ENCODE data around the gene COL17A1.

COL17A1 gene

GRCh38 chr10:104080762-104081161 lies 4.9 kb downstream of the COL17A1 start:
- Histone ChIP-seq H3K4me1 (ENCODE audit: insufficient read depth, insufficient read length) (peaks cover 10% of the 10 kb centered on the region), H3K9me3 (ENCODE audit: insufficient read depth, low read length) (no peaks in the 10 kb centered on the region), H3K4me3 (ENCODE audit: insufficient read length, low read depth) (no peak overlapping the region), H3K36me3 (ENCODE audit: insufficient read depth, insufficient read length, low read length) (no peaks in the 10 kb centered on the region), H3K9ac (ENCODE audit: insufficient read length, low read depth) (no peak overlapping the region), H3K27me3 (ENCODE audit: insufficient read depth, insufficient read length) (no peaks in the 10 kb centered on the region)
- DNase-seq (ENCODE audit: low read depth, low spot score), result no peak
- TF ChIP-seq YY1 (IDR thresholded peaks at IDR 0.05; ENCODE audit: insufficient read depth, insufficient read length), result no peak
- no peak for TF ChIP-seq ZNF274 (IDR thresholded peaks at IDR 0.05; ENCODE audit: low read depth, low read length)
- no peak for TF ChIP-seq SUZ12 (IDR thresholded peaks at IDR 0.05; ENCODE audit: extremely low read depth, insufficient read depth, insufficient read length)

- H3K9me3 ChIP-seq (ENCODE audit: insufficient read depth, low read length), result no peaks in the 10 kb centered on the region
- no peak for DNase-seq (ENCODE audit: low read depth, low spot score)
- H3K36me3 ChIP-seq (ENCODE audit: insufficient read depth, insufficient read length, low read length), result no peaks in the 10 kb centered on the region
- TF ChIP-seq YY1 (IDR thresholded peaks at IDR 0.05; ENCODE audit: insufficient read depth, insufficient read length) (no peak), ZNF274 (IDR thresholded peaks at IDR 0.05; ENCODE audit: low read depth, low read length) (no peak), SUZ12 (IDR thresholded peaks at IDR 0.05; ENCODE audit: extremely low read depth, insufficient read depth, insufficient read length) (no peak)
- H3K4me3 ChIP-seq (ENCODE audit: insufficient read length, low read depth), result no peak overlapping the region
- no peaks in the 10 kb centered on the region for H3K27me3 ChIP-seq (ENCODE audit: insufficient read depth, insufficient read length)
- H3K4me1 ChIP-seq (ENCODE audit: insufficient read depth, insufficient read length), result peaks cover 10% of the 10 kb centered on the region
- no peak overlapping the region for H3K9ac ChIP-seq (ENCODE audit: insufficient read length, low read depth)
These were observed 8.0 kb downstream of the COL17A1 start for GRCh38 chr10:104077663-104078151.

GRCh38 chr10:104077247-104077646 lies 8.4 kb downstream of the COL17A1 start:
- DNase-seq (ENCODE audit: low read depth, low spot score), result no peak
- no peak overlapping the region for H3K9ac ChIP-seq (ENCODE audit: insufficient read length, low read depth)
- H3K9me3 ChIP-seq (ENCODE audit: insufficient read depth, low read length), result no peaks in the 10 kb centered on the region
- no peaks in the 10 kb centered on the region for H3K36me3 ChIP-seq (ENCODE audit: insufficient read depth, insufficient read length, low read length)
- TF ChIP-seq YY1 (IDR thresholded peaks at IDR 0.05; ENCODE audit: insufficient read depth, insufficient read length), result no peak
- no peak for TF ChIP-seq SUZ12 (IDR thresholded peaks at IDR 0.05; ENCODE audit: extremely low read depth, insufficient read depth, insufficient read length)
- TF ChIP-seq ZNF274 (IDR thresholded peaks at IDR 0.05; ENCODE audit: low read depth, low read length), result no peak
- no peak overlapping the region for H3K4me3 ChIP-seq (ENCODE audit: insufficient read length, low read depth)
- peaks cover 10% of the 10 kb centered on the region for H3K4me1 ChIP-seq (ENCODE audit: insufficient read depth, insufficient read length)
- no peaks in the 10 kb centered on the region for H3K27me3 ChIP-seq (ENCODE audit: insufficient read depth, insufficient read length)

GRCh38 chr10:104076743-104077160 lies 8.9 kb downstream of the COL17A1 start:
- TF ChIP-seq SUZ12 (IDR thresholded peaks at IDR 0.05; ENCODE audit: extremely low read depth, insufficient read depth, insufficient read length) (no peak), YY1 (IDR thresholded peaks at IDR 0.05; ENCODE audit: insufficient read depth, insufficient read length) (no peak), ZNF274 (IDR thresholded peaks at IDR 0.05; ENCODE audit: low read depth, low read length) (no peak)
- peak; percentile 80 for DNase-seq (ENCODE audit: low read depth, low spot score)

GRCh38 chr10:104074505-104074904 lies 11.2 kb downstream of the COL17A1 start:
- no peak overlapping the region for H3K4me3 ChIP-seq (ENCODE audit: insufficient read length, low read depth)
- peaks cover 5% of the 10 kb centered on the region for H3K4me1 ChIP-seq (ENCODE audit: insufficient read depth, insufficient read length)
- TF ChIP-seq SUZ12 (IDR thresholded peaks at IDR 0.05; ENCODE audit: extremely low read depth, insufficient read depth, insufficient read length) (no peak), ZNF274 (IDR thresholded peaks at IDR 0.05; ENCODE audit: low read depth, low read length) (no peak), YY1 (IDR thresholded peaks at IDR 0.05; ENCODE audit: insufficient read depth, insufficient read length) (no peak)
- no peak overlapping the region for H3K9ac ChIP-seq (ENCODE audit: insufficient read length, low read depth)
- DNase-seq (ENCODE audit: low read depth, low spot score), result no peak
- no peaks in the 10 kb centered on the region for H3K9me3 ChIP-seq (ENCODE audit: insufficient read depth, low read length)
- H3K27me3 ChIP-seq (ENCODE audit: insufficient read depth, insufficient read length), result no peaks in the 10 kb centered on the region
- H3K36me3 ChIP-seq (ENCODE audit: insufficient read depth, insufficient read length, low read length), result no peaks in the 10 kb centered on the region

More at GRCh38 chr10:104076743-104077160, 8.9 kb downstream of the COL17A1 start:
- H3K4me1 ChIP-seq (ENCODE audit: insufficient read depth, insufficient read length), result peaks cover 7% of the 10 kb centered on the region
- no peaks in the 10 kb centered on the region for H3K27me3 ChIP-seq (ENCODE audit: insufficient read depth, insufficient read length)
- H3K9ac ChIP-seq (ENCODE audit: insufficient read length, low read depth), result no peak overlapping the region
- no peaks in the 10 kb centered on the region for H3K9me3 ChIP-seq (ENCODE audit: insufficient read depth, low read length)
- no peaks in the 10 kb centered on the region for H3K36me3 ChIP-seq (ENCODE audit: insufficient read depth, insufficient read length, low read length)
- no peak overlapping the region for H3K4me3 ChIP-seq (ENCODE audit: insufficient read length, low read depth)

GRCh38 chr10:104072786-104073185 lies 12.9 kb downstream of the COL17A1 start:
- no peak overlapping the region for H3K4me3 ChIP-seq (ENCODE audit: insufficient read length, low read depth)
- H3K9ac ChIP-seq (ENCODE audit: insufficient read length, low read depth), result no peak overlapping the region
- no peaks in the 10 kb centered on the region for H3K9me3 ChIP-seq (ENCODE audit: insufficient read depth, low read length)
- TF ChIP-seq SUZ12 (IDR thresholded peaks at IDR 0.05; ENCODE audit: extremely low read depth, insufficient read depth, insufficient read length) (no peak), YY1 (IDR thresholded peaks at IDR 0.05; ENCODE audit: insufficient read depth, insufficient read length) (no peak), ZNF274 (IDR thresholded peaks at IDR 0.05; ENCODE audit: low read depth, low read length) (no peak)
- DNase-seq (ENCODE audit: low read depth, low spot score), result no peak
- no peaks in the 10 kb centered on the region for H3K27me3 ChIP-seq (ENCODE audit: insufficient read depth, insufficient read length)
- no peaks in the 10 kb centered on the region for H3K36me3 ChIP-seq (ENCODE audit: insufficient read depth, insufficient read length, low read length)
- peaks cover 5% of the 10 kb centered on the region for H3K4me1 ChIP-seq (ENCODE audit: insufficient read depth, insufficient read length)

GRCh38 chr10:104069613-104070012 lies 16.1 kb downstream of the COL17A1 start:
- Histone ChIP-seq H3K9me3 (ENCODE audit: insufficient read depth, low read length) (no peaks in the 10 kb centered on the region), H3K4me3 (ENCODE audit: insufficient read length, low read depth) (no peak overlapping the region), H3K9ac (ENCODE audit: insufficient read length, low read depth) (no peak overlapping the region), H3K36me3 (ENCODE audit: insufficient read depth, insufficient read length, low read length) (no peaks in the 10 kb centered on the region), H3K4me1 (ENCODE audit: insufficient read depth, insufficient read length) (no peaks in the 10 kb centered on the region), H3K27me3 (ENCODE audit: insufficient read depth, insufficient read length) (no peaks in the 10 kb centered on the region)
- DNase-seq (ENCODE audit: low read depth, low spot score), result no peak
- TF ChIP-seq ZNF274 (IDR thresholded peaks at IDR 0.05; ENCODE audit: low read depth, low read length), result no peak
- TF ChIP-seq SUZ12 (IDR thresholded peaks at IDR 0.05; ENCODE audit: extremely low read depth, insufficient read depth, insufficient read length), result no peak
- no peak for TF ChIP-seq YY1 (IDR thresholded peaks at IDR 0.05; ENCODE audit: insufficient read depth, insufficient read length)

Measured in NT2/D1 (cell line).